GM21528 (cell line): Measurements from ENCODE around the gene DYSF.

ENCODE experiments used
- ATAC-seq: cut with Tn5 transposase; IDR thresholded peaks from one replicate; pipeline ENCODE4 v1.9.1; 2021; ENCODE audit warnings: mild to moderate bottlenecking, moderate library complexity; ENCODE audit not compliant: unreplicated experiment, low FRiP score

DYSF gene

GRCh38 chr2:71665168-71666093, 212.1 kb downstream of the DYSF start:
- ATAC-seq, result no peak

- ATAC-seq, result no peak
Observed at GRCh38 chr2:71666094-71666474, 212.7 kb downstream of the DYSF start.

- no peak for ATAC-seq
Observed at GRCh38 chr2:71667256-71668182, 214.2 kb downstream of the DYSF start.

- ATAC-seq, result no peak
Observed at GRCh38 chr2:71668326-71669057, 215.1 kb downstream of the DYSF start.

- ATAC-seq, result no peak
Observed at GRCh38 chr2:71669058-71669456, 215.7 kb downstream of the DYSF start.

- ATAC-seq, result no peak
Observed at GRCh38 chr2:71669628-71670429, 216.5 kb downstream of the DYSF start.

GRCh38 chr2:71670430-71670795, 217.1 kb downstream of the DYSF start:
- ATAC-seq, result no peak

GRCh38 chr2:71671203-71671854, 218.0 kb downstream of the DYSF start:
- no peak for ATAC-seq

GRCh38 chr2:71671895-71672825, 218.8 kb downstream of the DYSF start:
- ATAC-seq, result no peak

GRCh38 chr2:71672826-71673795, 219.8 kb downstream of the DYSF start:
- ATAC-seq, result no peak

GRCh38 chr2:71674158-71674851, 220.9 kb downstream of the DYSF start:
- no peak for ATAC-seq

GRCh38 chr2:71675296-71675695, 221.9 kb downstream of the DYSF start:
- ATAC-seq, result no peak

GRCh38 chr2:71678874-71679273, 225.5 kb downstream of the DYSF start:
- ATAC-seq, result no peak

GRCh38 chr2:71679491-71679890, 226.1 kb downstream of the DYSF start:
- ATAC-seq, result no peak

- ATAC-seq, result no peak
Observed at GRCh38 chr2:71680925-71681324, 227.6 kb downstream of the DYSF start.

GRCh38 chr2:71681626-71682025, 228.3 kb downstream of the DYSF start:
- ATAC-seq, result no peak

GRCh38 chr2:71682341-71682740, 229.0 kb downstream of the DYSF start:
- ATAC-seq, result no peak
